ENCODE results near the gene SPATS2L.

GRCh38 chr2:200309296-200310049, 3.0 kb downstream of the SPATS2L start:
- TF ChIP-seq EZH2phosphoT487 (IDR thresholded peaks at IDR 0.05; ENCODE audit: low read depth, severe bottlenecking, unreplicated experiment) (no peak), CTCF (IDR thresholded peaks at IDR 0.05; ENCODE audit: poor library complexity) (no peak), EZH2 (IDR thresholded peaks at IDR 0.05; ENCODE audit: borderline replicate concordance) (no peak)
